Thyroid gland (tissue), 4 donors: ENCODE data around the gene CASD1. TPM values are rescaled to one million over a fixed set of nuclear protein-coding genes. Genes with fewer than 3 reads are reported as not detected.

ENCODE experiments used
- DNase-seq, 2 donors: peaks; one replicate each; pipeline ENCODE4 v3.0.0-alpha.2; 2019
- H3K27ac ChIP-seq, 3 donors: fragments of 200-600 bp; sonication (generic); 1 replicate in 2 of 3; 2 replicates in 1 of 3; pipeline ENCODE4 v1.5.1; 2016 to 2019; ENCODE audit warnings: mild to moderate bottlenecking in 1 of 3, moderate library complexity in 1 of 3
- H3K27me3 ChIP-seq: fragments of 200-600 bp; sonication (generic); one replicate; pipeline ENCODE4 v1.5.1; 2019
- H3K36me3 ChIP-seq, 2 donors: fragments of 200-600 bp; sonication (generic); one replicate each; pipeline ENCODE4 v1.5.1; 2016 to 2019
- H3K4me1 ChIP-seq, 2 donors: fragments of 200-600 bp; sonication (generic); one replicate each; pipeline ENCODE4 v1.5.1; 2017 to 2019
- H3K4me3 ChIP-seq, 3 donors: fragments of 200-600 bp; sonication (generic); replicated peaks in 1 of 3; 1 replicate in 2 of 3; 2 replicates in 1 of 3; pipeline ENCODE4 v1.5.1; 2016; ENCODE audit warnings: mild to moderate bottlenecking in 1 of 3
- H3K9me3 ChIP-seq: fragments of 200-600 bp; sonication (generic); one replicate; pipeline ENCODE4 v1.5.1; 2017
- CTCF ChIP-seq, 6 experiments: fragments of 200-600 bp in 3 of 6; fragments of 450-650 bp in 3 of 6; sonication (generic) in 3 of 6; IDR thresholded peaks; one replicate each; pipeline ENCODE4 v1.5.1; 2016 to 2019; ENCODE audit warnings: antibody characterized with exemption in 6 of 6, mild to moderate bottlenecking in 2 of 6, inconsistent platforms in 1 of 6, moderate library complexity in 1 of 6
- POLR2A ChIP-seq, 2 donors: fragments of 450-650 bp; IDR thresholded peaks; one replicate each; pipeline ENCODE4 v1.6.1; 2017; ENCODE audit warnings: antibody characterized with exemption in 2 of 2, mild to moderate bottlenecking in 2 of 2, moderate library complexity in 1 of 2
- WGBS, 2 donors: methylation state at CpG; one replicate each; pipeline ENCODE4 v1.1.5; 2017; 5-methylcytosine and 5-hydroxymethylcytosine counted together
- intact Hi-C: fragments of 100-400 bp; cut with DNase I; formaldehyde crosslinking; loops from one replicate; pipeline ENCODE4 v1.15.1; 2023
- total RNA-seq, 4 donors: library from RNA; depleted of rRNA; stranded (reverse); fragments of >200 nt; gene quantifications; one replicate each; pipeline ENCODE4 v1.2.3, GENCODE V29; 2016

CASD1 gene
- 10 to 100 TPM; 34.4 to 52.5 (median 39.0) TPM for total RNA-seq

GRCh38 chr7:94509264-94509886, at the start of gene CASD1:
Gene CASD1 (plus strand): TSS chr7:94509809. CDS start chr7:94510085, 276 bp downstream.
- TF ChIP-seq POLR2A (IDR thresholded peaks at IDR 0.05) (no peak), CTCF (IDR thresholded peaks at IDR 0.05) (no peak)
- WGBS, 2 donors = 6 to 11% methylated on average over 14 to 21 of the region's 40 CpGs
- H3K4me3 ChIP-seq = peak within 1 kb of the TSS; percentile 54 to 97 (median 89)
- intact Hi-C loops = no loop called here
- peak within 1 kb of the TSS; percentile 95 to 98 (median 97) for H3K27ac ChIP-seq
- peak; percentile 71 to 72 for DNase-seq
- H3K4me1 ChIP-seq = peaks cover 21 to 22% of the 10 kb centered on the region in 2 donors
- H3K36me3 ChIP-seq = no peaks in the 10 kb centered on the region
- H3K9me3 ChIP-seq = no peaks in the 10 kb centered on the region
- no peaks in the 10 kb centered on the region for H3K27me3 ChIP-seq

GRCh38 chr7:94466516-94466915, 43.1 kb upstream of the CASD1 start:
- TF ChIP-seq CTCF (IDR thresholded peaks at IDR 0.05) = no peak
- TF ChIP-seq POLR2A (IDR thresholded peaks at IDR 0.05) = no peak
- H3K4me3 ChIP-seq = no peak overlapping the region
- no peak overlapping the region for H3K27ac ChIP-seq
- H3K9me3 ChIP-seq = no peaks in the 10 kb centered on the region
- H3K36me3 ChIP-seq = no peaks in the 10 kb centered on the region
- intact Hi-C loops = no loop called here
- DNase-seq = no peak
- H3K27me3 ChIP-seq = no peaks in the 10 kb centered on the region
- WGBS, 2 donors = 54 to 65% methylated on average over 1 of the region's 1 CpG
- no peaks in the 10 kb centered on the region for H3K4me1 ChIP-seq

GRCh38 chr7:94471604-94472003, 38.0 kb upstream of the CASD1 start:
- Histone ChIP-seq H3K4me3 (no peak overlapping the region), H3K9me3 (no peaks in the 10 kb centered on the region), H3K27me3 (no peaks in the 10 kb centered on the region), H3K4me1 (no peaks in the 10 kb centered on the region), H3K36me3 (no peaks in the 10 kb centered on the region), H3K27ac (no peak overlapping the region)
- intact Hi-C loops = no loop called here
- 91% methylated on average over 2 of the region's 2 CpGs for WGBS, 2 donors
- no peak for TF ChIP-seq POLR2A (IDR thresholded peaks at IDR 0.05)
- no peak for TF ChIP-seq CTCF (IDR thresholded peaks at IDR 0.05)
- DNase-seq = no peak

- WGBS, 2 donors = 82 to 93% methylated on average over 1 of the region's 1 CpG
- no peak for TF ChIP-seq CTCF (IDR thresholded peaks at IDR 0.05)
- TF ChIP-seq POLR2A (IDR thresholded peaks at IDR 0.05) = no peak
- H3K4me1 ChIP-seq = no peaks in the 10 kb centered on the region
- no peaks in the 10 kb centered on the region for H3K36me3 ChIP-seq
- no peak for DNase-seq
- no peak overlapping the region for H3K27ac ChIP-seq
- intact Hi-C loops = no loop called here
- no peaks in the 10 kb centered on the region for H3K27me3 ChIP-seq
- no peak overlapping the region for H3K4me3 ChIP-seq
- no peaks in the 10 kb centered on the region for H3K9me3 ChIP-seq
These were observed 37.0 kb upstream of the CASD1 start for GRCh38 chr7:94472608-94473007.

- TF ChIP-seq CTCF (IDR thresholded peaks at IDR 0.05) (no peak), POLR2A (IDR thresholded peaks at IDR 0.05) (no peak)
- no peak for DNase-seq
- intact Hi-C loops = no loop called here
- H3K36me3 ChIP-seq = no peaks in the 10 kb centered on the region
- H3K9me3 ChIP-seq = no peaks in the 10 kb centered on the region
- no peak overlapping the region for H3K27ac ChIP-seq
- H3K4me1 ChIP-seq = no peaks in the 10 kb centered on the region
- 86 to 87% methylated on average over 5 of the region's 5 CpGs for WGBS, 2 donors
- no peaks in the 10 kb centered on the region for H3K27me3 ChIP-seq
- H3K4me3 ChIP-seq = no peak overlapping the region
These were observed 33.3 kb upstream of the CASD1 start for GRCh38 chr7:94476251-94476840.
